DND-41 (cell line): ENCODE results near the gene KLHDC7B.
A peak's percentile ranks its signal among the peaks of the same experiment; 100 is the strongest.

ENCODE experiments used
- ATAC-seq: fragments of 200-7000 bp; cut with Tn5 transposase; 3 replicates; pipeline ENCODE4 v1.9.1; 2021; ENCODE audit warnings: low read depth; ENCODE audit not compliant: insufficient read depth
- DNase-seq: peaks from one replicate; pipeline ENCODE4 v3.0.0-alpha.2; 2020
- H2AFZ ChIP-seq: 2 replicates; pipeline ENCODE4 v1.6.0; 2012; ENCODE audit warnings: low read depth, low read length
- H3K27ac ChIP-seq: 2 replicates; pipeline ENCODE4 v1.5.1; 2012; ENCODE audit warnings: low read length, inconsistent platforms
- H3K27me3 ChIP-seq: fragments of 200-600 bp; sonication (generic); 2 replicates; pipeline ENCODE4 v1.6.0; 2012; ENCODE audit warnings: low read length, mild to moderate bottlenecking, inconsistent platforms; ENCODE audit not compliant: insufficient read depth, poor library complexity
- H3K36me3 ChIP-seq: 2 replicates; pipeline ENCODE4 v1.5.1; 2012; ENCODE audit warnings: low read length, inconsistent platforms; ENCODE audit not compliant: insufficient read depth
- H3K4me1 ChIP-seq: 2 replicates; pipeline ENCODE4 v1.5.1; 2012; ENCODE audit warnings: mild to moderate bottlenecking, low read length; ENCODE audit not compliant: insufficient read depth
- H3K4me2 ChIP-seq: 2 replicates; pipeline ENCODE4 v1.6.0; 2012; ENCODE audit warnings: mild to moderate bottlenecking, moderate library complexity, low read length, inconsistent platforms; ENCODE audit not compliant: insufficient read depth
- H3K4me3 ChIP-seq, 2 experiments: fragments of 200-600 bp in 1 of 2; shearing (Covaris generic) in 1 of 2; 2 replicates each; pipeline ENCODE4 v1.5.1; 2012 to 2016; ENCODE audit warnings: inconsistent platforms in 2 of 2, low read length in 2 of 2, mild to moderate bottlenecking in 2 of 2, low read depth in 1 of 2, moderate library complexity in 1 of 2
- H3K79me2 ChIP-seq: 2 replicates; pipeline ENCODE4 v1.6.0; 2012; ENCODE audit warnings: low read length, inconsistent platforms; ENCODE audit not compliant: insufficient read depth
- H3K9ac ChIP-seq: 2 replicates; pipeline ENCODE4 v1.6.0; 2012; ENCODE audit warnings: low read depth, mild to moderate bottlenecking, inconsistent platforms, low read length, moderate library complexity
- H3K9me3 ChIP-seq: 2 replicates; pipeline ENCODE4 v1.5.1; 2012; ENCODE audit warnings: low read length, moderate library complexity, mild to moderate bottlenecking, inconsistent platforms; ENCODE audit not compliant: insufficient read depth, severe bottlenecking
- H4K20me1 ChIP-seq: 2 replicates; pipeline ENCODE4 v1.6.0; 2012; ENCODE audit warnings: low read length; ENCODE audit not compliant: insufficient read depth
- CTCF ChIP-seq: IDR thresholded peaks from 2 replicates; pipeline ENCODE4 v1.5.1; 2012; ENCODE audit warnings: borderline replicate concordance, low read length, moderate library complexity, mild to moderate bottlenecking; ENCODE audit not compliant: poor library complexity, severe bottlenecking; ENCODE audit errors: extremely low read depth
- EZH2 ChIP-seq: IDR thresholded peaks from 3 replicates; pipeline ENCODE4 v1.6.1; 2012; ENCODE audit warnings: borderline replicate concordance, low read depth, mild to moderate bottlenecking, moderate library complexity, low read length, inconsistent platforms; ENCODE audit not compliant: severe bottlenecking

Gene KLHDC7B

GRCh38 chr22:50507991-50508884 is 37.5 kb upstream of the KLHDC7B start, which contains the start of gene NCAPH2:
Gene NCAPH2 (plus strand): TSS chr22:50508224. CDS start chr22:50508338, 114 bp downstream.
- no peak for TF ChIP-seq EZH2
- peak; percentile 9 for TF ChIP-seq CTCF
- Histone ChIP-seq H3K79me2 (peaks cover 79% of the 10 kb centered on the region), H3K9ac (peak within 1 kb of the TSS; percentile 87), H3K27ac (peak within 1 kb of the TSS; percentile 97), H3K4me1 (peaks cover 56% of the 10 kb centered on the region), H3K27me3 (no peaks in the 10 kb centered on the region), H3K9me3 (no peaks in the 10 kb centered on the region), H3K4me3 (peak within 1 kb of the TSS; percentile 93 to 98), H3K4me2 (peak within 1 kb of the TSS; percentile 99), H3K36me3 (peaks cover 49% of the 10 kb centered on the region), H4K20me1 (peaks cover 35% of the 10 kb centered on the region), H2AFZ (peak within 1 kb of the TSS; percentile 98)
- peak; percentile 71 for ATAC-seq
- DNase-seq = peak; percentile 98

- no peak for DNase-seq
- Histone ChIP-seq H2AFZ (0 out of 2 replicates have a peak overlapping the region, but pooled peaks have one; percentile 90), H3K36me3 (peaks cover 45% of the 10 kb centered on the region), H3K79me2 (peaks cover 86% of the 10 kb centered on the region), H3K9me3 (no peaks in the 10 kb centered on the region), H3K27me3 (no peaks in the 10 kb centered on the region), H3K4me2 (peak overlapping the region; percentile 89), H3K9ac (peak overlapping the region; percentile 67), H4K20me1 (peaks cover 42% of the 10 kb centered on the region), H3K27ac (peak overlapping the region; percentile 94), H3K4me1 (peaks cover 57% of the 10 kb centered on the region), H3K4me3 (peak overlapping the region; percentile 43 to 64)
- no peak for TF ChIP-seq EZH2
- no peak for TF ChIP-seq CTCF
- ATAC-seq = 0 out of 3 replicates have a peak, but pooled peaks have one; percentile 5
These were observed 36.8 kb upstream of the KLHDC7B start for GRCh38 chr22:50508897-50509296.

GRCh38 chr22:50513175-50513574 is 32.5 kb upstream of the KLHDC7B start:
- H3K4me2 ChIP-seq = 0 out of 2 replicates have a peak overlapping the region, but pooled peaks have one; percentile 21
- H3K79me2 ChIP-seq = peaks cover 92% of the 10 kb centered on the region
- H2AFZ ChIP-seq = no peak overlapping the region
- peaks cover 34% of the 10 kb centered on the region for H3K4me1 ChIP-seq
- ATAC-seq = no peak
- H3K27me3 ChIP-seq = no peaks in the 10 kb centered on the region
- H3K9ac ChIP-seq = 0 out of 2 replicates have a peak overlapping the region, but pooled peaks have one; percentile 5
- H4K20me1 ChIP-seq = peaks cover 67% of the 10 kb centered on the region
- H3K4me3 ChIP-seq = no peak overlapping the region
- no peaks in the 10 kb centered on the region for H3K9me3 ChIP-seq
- peaks cover 61% of the 10 kb centered on the region for H3K36me3 ChIP-seq
- H3K27ac ChIP-seq = no peak overlapping the region
- no peak for TF ChIP-seq EZH2
- TF ChIP-seq CTCF = no peak
- DNase-seq = no peak
